Activated CD4-positive, alpha-beta T cell treated with anti-CD3 and anti-CD28 coated beads for 1 hour (primary cell): ENCODE results near the gene FBXL14.

Source experiments
- DNase-seq: peaks from one replicate; pipeline ENCODE4 v3.0.0-alpha.2; 2020

Gene FBXL14

GRCh38 chr12:1594261-1595025 lies at the start of gene FBXL14:
Gene FBXL14 (minus strand): TSS chr12:1594581. CDS start chr12:1594066, 515 bp downstream.
- peak; percentile 84 for DNase-seq

DNA sequence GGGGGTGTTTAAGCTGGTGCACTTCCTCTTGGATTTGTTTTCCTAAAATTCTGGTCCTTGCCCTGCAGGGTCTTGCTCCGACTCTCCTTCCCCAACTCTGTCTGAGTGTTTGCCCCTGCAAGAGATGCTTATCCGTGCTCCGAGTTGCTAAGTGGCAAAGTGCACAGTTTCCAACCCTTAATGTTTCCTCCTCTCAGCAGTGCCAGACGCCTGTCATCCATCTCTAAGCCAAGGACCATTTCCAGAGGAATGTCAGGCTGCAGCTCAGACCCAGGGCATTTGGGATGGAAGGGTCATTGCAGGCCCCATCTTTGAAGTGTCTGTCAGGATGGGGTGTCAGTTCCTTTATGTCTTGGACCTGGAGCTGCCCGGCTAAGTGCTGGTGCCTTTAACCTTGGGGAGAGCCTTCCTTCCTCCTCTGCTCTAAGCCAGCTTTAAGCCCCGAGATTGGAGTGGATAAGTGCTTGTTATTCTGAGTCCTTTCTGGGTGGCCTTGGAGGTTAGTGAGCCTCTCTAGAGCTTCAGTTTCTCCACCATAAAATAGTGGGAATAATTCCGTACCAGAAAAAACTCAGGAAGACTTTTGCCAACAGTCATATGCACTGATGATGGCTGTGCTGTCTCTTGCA lies 49.6 kb upstream of the FBXL14 start:
- DNase-seq: no peak

DNA sequence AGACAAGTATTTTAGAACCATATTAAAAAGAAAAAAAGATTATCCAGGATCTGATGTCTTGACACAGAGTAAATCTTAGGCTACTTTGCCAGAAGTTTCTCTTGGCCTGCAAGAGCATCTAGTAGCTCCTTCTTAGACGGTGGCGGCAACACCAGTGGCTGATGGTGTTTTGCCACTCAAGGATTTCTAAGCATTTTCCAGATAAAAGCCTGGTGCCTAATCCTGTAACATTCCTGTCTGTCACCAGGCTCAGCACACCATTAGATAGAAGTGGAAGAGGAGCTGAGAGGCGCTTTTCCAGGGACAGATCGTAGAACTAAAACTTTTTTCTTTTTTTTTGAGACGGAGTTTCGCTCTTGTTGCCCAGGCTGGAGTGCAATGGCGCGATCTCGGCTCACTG lies 48.7 kb upstream of the FBXL14 start:
- DNase-seq: no peak

- DNase-seq: no peak
These were observed 48.1 kb upstream of the FBXL14 start for GRCh38 chr12:1642513-1642912.

GRCh38 chr12:1640328-1641234 lies 46.2 kb upstream of the FBXL14 start:
- no peak for DNase-seq

- no peak for DNase-seq
These were observed 45.2 kb upstream of the FBXL14 start for GRCh38 chr12:1639538-1639937.

GRCh38 chr12:1638203-1638602 lies 43.8 kb upstream of the FBXL14 start:
- no peak for DNase-seq

- DNase-seq: no peak
These were observed 41.1 kb upstream of the FBXL14 start for GRCh38 chr12:1635301-1636095.

DNA sequence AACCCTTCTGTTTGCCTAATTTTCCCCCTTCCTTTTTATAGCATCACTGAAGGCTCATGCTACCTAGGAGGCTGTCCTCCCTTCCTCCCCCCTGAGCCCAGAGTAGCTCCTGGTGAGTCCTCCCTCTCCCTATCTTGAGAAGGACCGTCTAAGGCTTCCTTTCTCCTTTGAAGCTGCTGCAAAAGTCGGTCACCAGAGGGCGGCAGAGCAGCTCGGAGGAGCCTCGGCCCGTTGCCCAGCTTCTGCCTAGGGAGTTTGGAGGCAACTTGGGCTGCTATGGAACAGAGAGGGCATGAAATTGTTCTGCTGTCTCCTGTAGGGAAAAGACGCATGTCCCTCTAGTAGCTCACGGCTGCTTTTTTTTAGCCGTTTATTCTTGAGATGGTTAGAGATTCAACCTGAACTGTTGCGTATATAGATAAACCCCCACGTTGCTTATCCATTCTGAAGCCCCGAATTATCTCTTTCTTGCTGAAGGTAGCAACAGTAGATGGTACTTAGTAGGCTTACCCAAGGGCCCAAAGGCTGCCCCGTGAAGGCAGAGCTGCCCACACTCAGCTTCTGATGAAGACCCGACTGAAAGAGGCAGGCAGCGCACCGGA lies 40.3 kb upstream of the FBXL14 start:
- peak; percentile 36 for DNase-seq

DNA sequence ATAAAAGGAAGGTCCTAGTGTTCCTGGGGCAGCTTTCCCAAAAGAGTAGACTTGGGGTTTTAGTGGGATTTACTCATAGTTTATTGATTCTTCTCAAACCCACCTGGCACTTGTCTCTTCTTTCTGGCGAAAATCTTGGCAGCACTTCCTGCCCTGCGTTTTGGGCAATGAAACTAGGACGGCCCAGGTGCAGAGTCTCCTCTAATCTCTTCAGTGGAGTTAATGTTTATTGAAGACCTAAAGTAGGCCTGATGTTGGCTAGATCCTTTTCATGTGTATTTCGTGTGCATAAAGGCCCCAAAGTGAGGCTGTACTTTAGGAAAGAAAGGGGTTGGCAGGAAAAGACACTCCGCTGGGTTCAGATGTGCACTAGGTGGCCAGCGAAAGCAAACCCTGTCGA lies 39.8 kb upstream of the FBXL14 start:
- no peak for DNase-seq

GRCh38 chr12:1633459-1633858 lies 39.1 kb upstream of the FBXL14 start:
- DNase-seq: no peak

- DNase-seq: no peak
These were observed 38.3 kb upstream of the FBXL14 start for GRCh38 chr12:1632702-1633101.

DNA sequence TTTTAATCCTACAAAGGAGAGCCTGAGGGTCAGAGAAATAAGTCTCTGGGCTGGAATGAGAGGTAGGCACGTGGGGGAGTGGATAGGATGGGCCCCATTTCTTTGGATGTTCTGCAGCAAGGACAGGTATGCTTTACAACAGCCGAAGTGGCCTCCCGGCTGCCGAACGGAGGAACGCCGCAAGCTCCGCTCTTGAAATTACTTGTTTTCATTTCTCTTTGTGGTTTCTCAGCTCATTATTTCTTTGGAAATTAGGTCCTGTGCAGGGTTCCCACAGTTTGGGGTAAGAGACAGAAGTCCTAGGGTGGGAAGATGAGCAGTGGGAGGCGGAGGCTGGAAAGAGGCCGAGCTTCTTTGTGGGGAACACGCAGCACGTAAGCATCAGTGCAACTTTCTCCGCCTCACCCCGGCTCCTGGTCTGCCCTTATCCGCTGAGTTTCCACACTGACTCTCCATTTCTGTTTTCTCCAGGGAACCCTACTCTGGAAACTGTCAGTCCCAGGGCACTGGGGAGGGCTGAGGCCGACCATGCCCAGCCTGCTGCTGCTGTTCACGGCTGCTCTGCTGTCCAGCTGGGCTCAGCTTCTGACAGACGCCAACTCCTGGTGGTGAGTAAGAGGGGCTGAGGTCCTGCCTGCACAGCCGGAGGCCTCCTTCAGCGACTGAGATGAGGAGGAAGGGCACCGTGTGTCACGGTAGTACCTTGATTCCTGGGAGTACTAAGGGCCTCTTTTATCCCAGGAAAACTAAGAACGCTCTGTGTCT lies 36.6 kb upstream of the FBXL14 start:
- no peak for DNase-seq

- DNase-seq: no peak
These were observed 35.9 kb upstream of the FBXL14 start for GRCh38 chr12:1630133-1630826.

DNA sequence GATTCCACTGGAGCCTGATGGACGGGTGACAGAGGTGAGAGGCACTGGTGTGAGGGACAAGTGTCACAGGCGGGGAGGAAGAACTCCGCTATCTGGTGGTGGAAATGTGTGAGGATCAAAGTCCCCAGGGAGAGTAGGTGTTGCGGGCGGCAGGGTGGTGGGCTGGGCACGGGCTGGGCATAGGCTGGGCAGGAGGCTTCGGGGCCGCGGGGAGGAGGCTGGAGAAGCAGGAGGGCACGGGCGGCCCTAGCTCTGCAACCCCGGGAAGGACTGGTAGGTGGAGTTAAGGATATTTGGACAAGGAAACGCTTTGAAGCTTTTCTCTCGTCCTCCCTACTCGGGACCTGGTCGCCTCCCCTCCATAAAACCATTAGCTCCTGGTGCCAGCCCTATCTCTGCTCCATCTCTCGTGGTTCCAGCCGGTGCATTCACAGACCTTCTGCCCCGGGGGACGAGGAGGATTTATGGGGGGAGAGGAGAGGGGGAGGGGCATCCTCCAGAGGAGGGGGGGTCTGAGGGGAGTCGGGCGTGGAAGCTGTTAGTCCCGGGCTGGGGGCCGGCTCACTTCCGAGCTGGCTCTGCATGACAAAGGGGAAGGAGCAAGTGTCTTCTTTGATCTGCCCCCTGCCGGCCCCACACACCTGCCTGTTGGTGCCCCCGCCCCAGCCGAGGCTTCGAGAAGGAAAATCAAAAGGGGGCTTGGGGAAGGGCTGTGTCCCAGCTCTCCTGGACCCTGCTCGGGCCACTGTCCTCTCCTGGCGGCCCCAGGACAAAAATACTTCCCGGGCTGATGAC lies 35.2 kb upstream of the FBXL14 start:
- DNase-seq: no peak

DNA sequence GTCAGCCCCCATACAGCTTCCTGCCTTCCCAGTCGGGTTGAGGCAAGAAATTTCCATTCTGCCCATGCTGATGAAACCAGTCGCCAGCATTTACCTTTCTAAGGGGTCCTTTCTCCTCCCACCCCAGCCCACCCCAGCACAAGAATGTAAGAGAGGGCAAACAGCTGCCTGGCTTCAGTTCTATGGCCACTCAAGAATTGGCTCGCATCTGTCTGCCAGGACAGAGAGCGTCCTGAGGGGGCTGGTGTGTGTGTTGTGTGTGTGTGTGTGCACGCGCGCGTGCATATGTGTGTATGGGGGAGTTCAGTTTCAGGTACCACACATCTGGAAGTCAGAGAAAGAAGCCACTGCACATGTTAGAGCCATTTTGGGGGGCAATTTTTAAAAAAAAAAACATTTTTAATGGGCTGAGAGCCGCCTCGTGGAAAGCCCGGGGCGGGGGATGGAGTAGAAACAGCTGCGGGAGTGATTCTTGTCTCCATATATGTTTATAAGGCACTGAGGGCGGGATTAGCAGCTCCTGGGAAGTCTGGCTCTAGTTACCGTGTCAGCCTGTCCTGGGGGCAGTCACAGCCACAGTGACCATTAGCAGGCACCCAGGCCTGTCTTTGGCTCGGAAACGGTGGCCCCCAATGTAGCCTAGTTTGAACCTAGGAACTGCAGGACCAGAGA lies 34.4 kb upstream of the FBXL14 start, which contains the start of gene WNT5B:
TSS of gene WNT5B (plus strand) at position 566 of the 672 bp plus-strand sequence. CDS start 2,124 bp downstream, outside the sequence.
- DNase-seq: no peak

DNA sequence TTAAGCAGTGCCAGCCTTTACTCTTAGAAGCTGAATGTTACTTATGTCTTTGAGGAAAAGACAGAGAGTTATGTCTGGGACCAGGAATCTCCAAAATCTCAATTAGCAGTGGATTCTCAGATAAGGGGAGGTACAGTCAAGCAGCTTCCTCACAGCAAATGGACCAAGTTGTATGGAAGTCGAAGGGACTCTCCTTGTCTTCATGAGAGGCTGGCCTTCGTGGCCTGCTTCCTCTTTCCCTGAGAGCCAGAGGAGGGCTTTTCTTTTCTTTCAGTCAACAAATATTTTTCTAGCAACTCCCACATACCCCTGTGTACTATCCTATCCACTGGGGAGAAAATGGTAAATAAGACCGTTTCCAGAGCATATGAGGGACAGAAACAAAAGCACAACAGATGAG lies 28.0 kb upstream of the FBXL14 start:
- no peak for DNase-seq

DNA sequence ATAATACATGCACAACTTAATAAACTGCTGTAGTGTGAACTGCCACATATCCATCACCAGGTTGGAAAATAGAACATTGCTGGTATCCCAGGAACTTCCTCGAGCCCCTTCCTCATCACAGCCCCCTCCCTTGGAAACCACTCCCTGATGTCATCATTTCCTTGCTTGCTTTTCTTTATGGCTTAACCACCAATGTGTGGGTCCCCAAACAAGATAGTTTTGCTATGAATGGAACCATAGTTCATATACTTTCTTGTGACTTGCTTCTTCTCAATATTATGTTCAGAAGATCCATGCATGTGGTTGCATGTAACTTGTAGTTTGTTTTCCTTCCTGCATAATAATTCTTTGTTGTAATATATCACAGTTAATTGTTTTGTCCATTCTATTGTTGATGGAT lies 25.7 kb upstream of the FBXL14 start:
- no peak for DNase-seq

GRCh38 chr12:1619587-1619986 lies 25.2 kb upstream of the FBXL14 start:
- no peak for DNase-seq
